Measurements from ENCODE around the gene EPHA6. TPM values are rescaled to one million over a fixed set of nuclear protein-coding genes. Genes with fewer than 3 reads are reported as not detected.

EPHA6 gene
- total and polyA plus RNA-seq, 8 donors = 0.23 to 0.79 (median 0.41) TPM

DNA sequence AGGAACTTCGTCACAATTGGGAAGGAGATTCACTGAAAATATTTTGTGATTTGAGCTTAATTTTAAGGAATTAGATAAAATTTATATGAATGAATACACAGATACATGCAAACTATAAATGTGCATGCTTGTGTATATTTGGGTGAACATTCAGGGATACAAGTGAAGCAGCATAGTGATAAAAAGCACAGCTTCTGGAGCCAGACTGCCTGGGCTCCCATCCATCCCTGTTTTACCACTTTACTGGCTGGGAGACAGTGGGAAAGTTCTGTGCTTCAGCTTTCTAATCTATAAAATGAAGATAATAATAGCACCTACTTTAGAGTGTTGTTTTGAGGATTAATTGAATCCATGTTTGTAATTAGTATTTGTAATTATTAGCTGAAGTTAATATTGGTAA lies 8.1 kb upstream of the EPHA6 start:
- Histone ChIP-seq H3K36me3 (no peaks in the 10 kb centered on the region), H3K4me3 (no peak overlapping the region), H3K4me1 (no peaks in the 10 kb centered on the region), H3K27ac (no peak overlapping the region), H3K9me3 (no peaks in the 10 kb centered on the region), H3K27me3 (peaks cover 7 to 36% of the 10 kb centered on the region in 2 donors)
- no peak for ATAC-seq
- intact Hi-C loops (cut with DNase I) = no loop called here
- DNase-seq = no peak
- TF ChIP-seq, protein P1, sequence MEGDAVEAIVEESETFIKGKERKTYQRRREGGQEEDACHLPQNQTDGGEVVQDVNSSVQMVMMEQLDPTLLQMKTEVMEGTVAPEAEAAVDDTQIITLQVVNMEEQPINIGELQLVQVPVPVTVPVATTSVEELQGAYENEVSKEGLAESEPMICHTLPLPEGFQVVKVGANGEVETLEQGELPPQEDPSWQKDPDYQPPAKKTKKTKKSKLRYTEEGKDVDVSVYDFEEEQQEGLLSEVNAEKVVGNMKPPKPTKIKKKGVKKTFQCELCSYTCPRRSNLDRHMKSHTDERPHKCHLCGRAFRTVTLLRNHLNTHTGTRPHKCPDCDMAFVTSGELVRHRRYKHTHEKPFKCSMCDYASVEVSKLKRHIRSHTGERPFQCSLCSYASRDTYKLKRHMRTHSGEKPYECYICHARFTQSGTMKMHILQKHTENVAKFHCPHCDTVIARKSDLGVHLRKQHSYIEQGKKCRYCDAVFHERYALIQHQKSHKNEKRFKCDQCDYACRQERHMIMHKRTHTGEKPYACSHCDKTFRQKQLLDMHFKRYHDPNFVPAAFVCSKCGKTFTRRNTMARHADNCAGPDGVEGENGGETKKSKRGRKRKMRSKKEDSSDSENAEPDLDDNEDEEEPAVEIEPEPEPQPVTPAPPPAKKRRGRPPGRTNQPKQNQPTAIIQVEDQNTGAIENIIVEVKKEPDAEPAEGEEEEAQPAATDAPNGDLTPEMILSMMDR (IDR thresholded peaks at IDR 0.05) = no peak

DNA sequence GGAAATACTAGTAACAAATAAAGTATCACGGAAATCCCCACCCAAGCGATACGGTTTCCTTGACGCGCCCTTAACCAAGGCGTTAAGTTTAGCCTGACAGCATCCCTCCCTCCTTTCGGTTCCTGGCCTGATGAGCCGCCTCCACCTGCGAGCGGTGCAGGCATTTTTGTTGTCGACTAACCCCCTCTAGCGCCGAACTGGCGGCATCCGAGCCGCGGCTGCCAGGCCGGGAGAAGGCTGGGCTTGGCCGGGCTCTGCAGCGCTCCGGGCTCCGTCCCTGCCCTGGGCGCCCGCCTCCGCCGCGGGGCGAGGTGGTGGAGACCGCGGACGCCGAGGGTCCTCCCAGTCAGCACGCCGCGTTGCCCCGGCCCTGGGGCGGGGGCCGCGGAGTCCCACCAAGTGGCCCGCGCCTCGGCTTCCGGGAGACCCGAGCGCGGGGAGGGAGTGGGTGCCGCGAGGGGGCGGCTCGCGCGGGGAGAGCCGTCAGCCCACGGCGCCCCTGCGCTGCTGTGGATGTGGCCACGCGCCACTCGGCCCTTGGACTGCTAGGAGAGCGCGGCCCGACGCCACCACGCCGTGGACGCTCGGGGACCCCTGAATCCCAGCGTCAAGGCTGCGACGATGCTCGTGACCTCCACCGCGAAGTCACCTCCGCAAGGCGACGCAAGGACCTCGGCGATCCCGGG lies 1.1 kb upstream of the EPHA6 start:
- Histone ChIP-seq H3K36me3 (no peaks in the 10 kb centered on the region), H3K4me3 (peak overlapping the region; percentile 40 to 48), H3K9me3 (no peaks in the 10 kb centered on the region), H3K4me1 (peaks cover 0 to 19% of the 10 kb centered on the region in 2 donors), H3K27me3 (peaks cover 20 to 77% of the 10 kb centered on the region in 2 donors), H3K27ac (no peak overlapping the region)
- DNase-seq (peak; percentile 38 to 87 (median 64)), ATAC-seq (peak; percentile 93)
- TF ChIP-seq, protein P1 (IDR thresholded peaks at IDR 0.05) = peak; percentile 37 to 46
- intact Hi-C loops (cut with DNase I) = no loop called here

DNA sequence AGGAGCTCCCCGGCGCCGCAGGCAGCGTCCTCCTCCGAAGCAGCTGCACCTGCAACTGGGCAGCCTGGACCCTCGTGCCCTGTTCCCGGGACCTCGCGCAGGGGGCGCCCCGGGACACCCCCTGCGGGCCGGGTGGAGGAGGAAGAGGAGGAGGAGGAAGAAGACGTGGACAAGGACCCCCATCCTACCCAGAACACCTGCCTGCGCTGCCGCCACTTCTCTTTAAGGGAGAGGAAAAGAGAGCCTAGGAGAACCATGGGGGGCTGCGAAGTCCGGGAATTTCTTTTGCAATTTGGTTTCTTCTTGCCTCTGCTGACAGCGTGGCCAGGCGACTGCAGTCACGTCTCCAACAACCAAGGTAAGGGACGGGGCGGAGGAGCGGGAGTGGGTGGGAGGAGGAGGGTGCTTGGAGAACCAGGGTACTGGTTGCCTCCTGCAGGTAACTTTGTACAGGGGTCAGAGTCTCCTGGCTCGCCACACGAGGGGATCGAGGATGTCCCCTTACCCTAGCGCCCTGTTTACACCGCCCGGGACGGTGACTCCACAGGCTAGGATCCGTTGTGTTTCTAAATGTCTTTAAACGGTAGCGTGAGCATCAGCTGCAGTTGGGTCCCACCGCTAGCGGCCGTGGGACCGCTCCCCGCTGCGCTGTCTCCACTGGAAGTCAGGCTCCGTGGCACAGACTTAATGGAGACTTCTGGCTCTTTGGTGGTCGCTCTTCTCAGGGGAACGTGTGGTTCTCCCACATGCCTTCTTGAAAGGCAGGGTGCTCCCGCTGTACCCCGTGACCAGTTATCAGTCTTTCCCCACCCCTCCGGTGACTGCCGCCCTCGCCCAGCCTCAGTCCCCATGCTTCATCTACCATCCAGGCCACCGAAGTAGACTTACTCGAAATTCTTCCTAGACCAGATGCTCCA lies 515 bp downstream of the EPHA6 start:
- H3K9me3 ChIP-seq = no peaks in the 10 kb centered on the region
- peak overlapping the region; percentile 40 to 48 for H3K4me3 ChIP-seq
- DNase-seq (peak in 3 of 4 donors; percentile 3 to 53 (median 9)), ATAC-seq (no peak)
- peaks cover 20 to 71% of the 10 kb centered on the region in 2 donors for H3K27me3 ChIP-seq
- H3K27ac ChIP-seq = no peak overlapping the region
- intact Hi-C loops (cut with DNase I) = no loop called here
- H3K4me1 ChIP-seq = peaks cover 0 to 19% of the 10 kb centered on the region in 2 donors
- TF ChIP-seq, protein P1 (IDR thresholded peaks at IDR 0.05) = no peak
- H3K36me3 ChIP-seq = no peaks in the 10 kb centered on the region

DNA sequence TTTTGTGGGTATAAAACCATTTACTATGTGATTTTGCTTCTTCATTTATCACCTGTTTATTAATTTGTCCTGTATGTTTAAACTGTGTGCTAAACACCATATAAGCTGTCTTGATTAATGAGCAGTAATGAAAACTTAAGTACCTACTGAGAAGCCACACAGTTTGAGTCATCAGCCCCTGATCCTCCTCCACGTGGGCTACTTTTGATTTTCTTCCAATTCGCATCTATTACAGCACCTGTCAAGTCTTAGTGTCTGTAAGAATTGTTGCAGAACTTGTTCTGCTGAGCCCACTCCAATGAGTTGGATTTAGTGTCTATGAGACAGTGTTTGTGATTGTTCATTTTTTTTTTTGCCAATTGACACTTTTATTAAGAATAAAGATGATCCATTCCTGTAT lies 16.8 kb downstream of the EPHA6 start:
- ATAC-seq = no peak
- H3K4me1 ChIP-seq = no peaks in the 10 kb centered on the region
- no peaks in the 10 kb centered on the region for H3K27me3 ChIP-seq
- no peaks in the 10 kb centered on the region for H3K9me3 ChIP-seq
- no peak overlapping the region for H3K4me3 ChIP-seq
- DNase-seq = no peak
- no peak overlapping the region for H3K27ac ChIP-seq
- intact Hi-C loops (cut with DNase I) = no loop called here
- TF ChIP-seq, protein P1 (IDR thresholded peaks at IDR 0.05) = no peak
- no peaks in the 10 kb centered on the region for H3K36me3 ChIP-seq

DNA sequence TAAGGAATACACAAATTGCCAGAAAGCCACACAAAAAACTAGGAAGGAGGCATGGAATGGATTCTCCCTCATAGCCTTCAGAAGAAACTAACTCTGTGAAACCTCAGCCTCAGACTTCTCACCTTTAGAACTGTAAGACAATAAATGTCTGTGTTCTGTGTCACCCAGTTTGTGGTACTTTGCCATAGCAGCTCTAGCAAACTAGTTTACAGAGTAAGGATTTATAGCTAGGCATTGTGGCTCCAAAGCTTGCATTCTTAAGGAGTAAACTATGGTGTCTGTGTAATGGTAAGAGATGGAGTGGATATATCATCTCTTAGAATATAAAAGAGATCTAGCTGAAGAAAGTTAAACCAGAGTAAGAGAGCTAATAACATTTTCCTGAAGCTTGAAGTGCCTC lies 18.9 kb downstream of the EPHA6 start:
- H3K36me3 ChIP-seq = no peaks in the 10 kb centered on the region
- DNase-seq (no peak), ATAC-seq (no peak)
- intact Hi-C loops (cut with DNase I) = no loop called here
- no peaks in the 10 kb centered on the region for H3K4me1 ChIP-seq
- no peaks in the 10 kb centered on the region for H3K9me3 ChIP-seq
- H3K27me3 ChIP-seq = no peaks in the 10 kb centered on the region
- H3K4me3 ChIP-seq = no peak overlapping the region
- no peak overlapping the region for H3K27ac ChIP-seq
- TF ChIP-seq, protein P1 (IDR thresholded peaks at IDR 0.05) = no peak
